HG03060 (cell line): ENCODE measurements around the gene DRC3.

Source experiments
- ATAC-seq: cut with Tn5 transposase; IDR thresholded peaks from one replicate; pipeline ENCODE4 v1.9.1; 2021; ENCODE audit warnings: low read depth, moderate number of reproducible peaks; ENCODE audit not compliant: unreplicated experiment

The DRC3 gene, protein sequence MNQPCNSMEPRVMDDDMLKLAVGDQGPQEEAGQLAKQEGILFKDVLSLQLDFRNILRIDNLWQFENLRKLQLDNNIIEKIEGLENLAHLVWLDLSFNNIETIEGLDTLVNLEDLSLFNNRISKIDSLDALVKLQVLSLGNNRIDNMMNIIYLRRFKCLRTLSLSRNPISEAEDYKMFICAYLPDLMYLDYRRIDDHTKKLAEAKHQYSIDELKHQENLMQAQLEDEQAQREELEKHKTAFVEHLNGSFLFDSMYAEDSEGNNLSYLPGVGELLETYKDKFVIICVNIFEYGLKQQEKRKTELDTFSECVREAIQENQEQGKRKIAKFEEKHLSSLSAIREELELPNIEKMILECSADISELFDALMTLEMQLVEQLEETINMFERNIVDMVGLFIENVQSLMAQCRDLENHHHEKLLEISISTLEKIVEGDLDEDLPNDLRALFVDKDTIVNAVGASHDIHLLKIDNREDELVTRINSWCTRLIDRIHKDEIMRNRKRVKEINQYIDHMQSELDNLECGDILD

GRCh38 chr17:17972126-17972951 is at the start of gene DRC3, which contains the start of gene TOM1L2:
DRC3 (plus strand) TSS chr17:17972862; CDS start chr17:17977599, 4,737 bp downstream.
TOM1L2 (minus strand) TSS chr17:17972400; CDS start chr17:17972313, 87 bp downstream.
- peak; percentile 94 for ATAC-seq

- ATAC-seq: no peak
Observed at GRCh38 chr17:17924131-17924856, 48.4 kb upstream of the DRC3 start.

- no peak for ATAC-seq
Observed at GRCh38 chr17:17924857-17925250, 47.8 kb upstream of the DRC3 start.

DNA sequence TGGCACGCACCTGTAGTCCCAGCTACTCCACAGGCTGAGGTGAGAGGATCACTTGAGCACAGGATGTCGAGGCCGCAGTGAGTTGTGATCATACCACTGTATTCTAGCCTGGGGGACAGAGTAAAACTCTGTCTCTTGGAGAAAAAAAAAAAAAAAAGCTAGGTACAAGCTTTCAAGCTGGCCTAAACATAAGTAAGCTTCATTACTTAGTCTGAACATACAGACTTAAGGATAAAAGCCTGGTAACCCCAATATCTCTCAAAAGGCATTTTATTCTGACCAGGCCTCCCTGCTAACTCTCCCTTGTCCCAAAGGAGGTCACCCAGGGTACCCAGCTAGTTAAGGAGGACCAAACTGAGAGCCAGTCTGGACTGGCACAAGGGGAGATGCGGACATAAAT is 46.6 kb upstream of the DRC3 start:
- no peak for ATAC-seq

GRCh38 chr17:17926840-17927449 is 45.7 kb upstream of the DRC3 start:
- no peak for ATAC-seq

- ATAC-seq: no peak
Observed at GRCh38 chr17:17928398-17929287, 44.0 kb upstream of the DRC3 start.

DNA sequence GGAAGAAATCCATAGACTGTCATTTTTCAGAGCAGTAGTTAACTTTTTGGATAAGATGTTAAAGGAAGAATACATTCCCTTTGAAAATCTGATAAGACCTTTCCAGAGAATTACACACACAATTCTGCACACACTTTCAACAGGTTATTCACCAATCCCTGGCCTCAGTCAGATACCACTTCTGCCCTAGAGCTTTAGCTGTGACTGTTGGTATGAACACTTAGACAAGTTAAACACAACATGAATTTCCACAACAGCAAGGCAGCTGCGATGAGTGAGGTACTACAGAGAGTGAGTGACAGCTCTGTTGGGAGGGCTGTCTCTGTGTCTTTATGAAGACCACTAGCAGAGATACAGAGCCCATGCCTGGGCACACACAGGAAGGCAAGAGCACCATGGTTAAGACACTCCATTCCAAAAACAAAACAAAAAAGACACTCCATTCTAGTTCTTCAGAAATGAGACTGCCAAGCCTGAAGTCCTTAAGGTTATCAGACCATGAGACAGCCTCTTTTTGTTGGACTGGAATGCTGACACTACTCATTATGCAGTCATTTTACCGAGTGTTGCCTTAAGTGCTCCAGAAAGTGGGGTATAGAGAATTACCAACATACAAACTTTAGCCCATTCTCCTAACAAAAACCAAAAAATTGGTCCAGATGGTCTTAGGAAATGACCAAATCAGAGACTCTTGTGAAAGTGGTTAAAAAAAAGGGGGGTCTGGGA is 42.8 kb upstream of the DRC3 start:
- ATAC-seq: no peak

- ATAC-seq: no peak
Observed at GRCh38 chr17:17930674-17931073, 42.0 kb upstream of the DRC3 start.

DNA sequence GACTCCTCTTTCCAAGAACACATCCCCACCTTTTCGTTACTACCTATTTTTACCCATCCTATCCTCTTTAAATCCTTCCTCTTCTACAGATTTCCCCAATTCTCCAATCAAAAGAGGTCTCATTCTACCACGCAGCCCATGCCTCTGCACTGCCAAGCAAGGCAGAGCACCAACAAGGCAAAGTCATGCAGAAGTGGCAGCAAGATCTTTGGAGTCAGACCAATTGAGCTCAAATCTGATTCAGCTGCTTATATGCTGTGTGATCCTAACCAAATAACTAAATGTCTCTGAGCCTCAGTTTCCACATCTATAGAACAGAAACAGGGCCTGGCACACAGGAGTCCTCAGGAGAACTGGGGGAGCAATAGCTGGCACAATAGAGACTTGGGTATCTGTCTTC is 41.5 kb upstream of the DRC3 start:
- no peak for ATAC-seq

DNA sequence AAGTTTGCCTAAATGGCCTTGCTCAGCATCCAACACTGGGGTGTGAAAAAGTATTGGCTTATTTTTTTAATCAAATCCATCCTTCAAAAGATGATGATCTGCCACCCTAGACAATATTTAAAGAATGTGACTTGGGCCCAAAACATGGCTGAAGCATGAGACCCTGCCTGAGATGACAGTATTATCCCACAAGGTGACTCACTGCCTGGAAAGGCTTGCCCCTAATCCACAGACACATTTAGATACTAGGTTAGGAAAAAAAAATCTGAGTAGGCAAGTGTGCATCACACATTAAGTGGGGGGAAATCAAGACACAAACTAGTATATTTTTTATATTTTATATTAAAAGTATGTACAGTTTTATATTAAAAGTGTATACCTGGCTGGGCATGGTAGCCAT is 38.9 kb upstream of the DRC3 start:
- no peak for ATAC-seq

DNA sequence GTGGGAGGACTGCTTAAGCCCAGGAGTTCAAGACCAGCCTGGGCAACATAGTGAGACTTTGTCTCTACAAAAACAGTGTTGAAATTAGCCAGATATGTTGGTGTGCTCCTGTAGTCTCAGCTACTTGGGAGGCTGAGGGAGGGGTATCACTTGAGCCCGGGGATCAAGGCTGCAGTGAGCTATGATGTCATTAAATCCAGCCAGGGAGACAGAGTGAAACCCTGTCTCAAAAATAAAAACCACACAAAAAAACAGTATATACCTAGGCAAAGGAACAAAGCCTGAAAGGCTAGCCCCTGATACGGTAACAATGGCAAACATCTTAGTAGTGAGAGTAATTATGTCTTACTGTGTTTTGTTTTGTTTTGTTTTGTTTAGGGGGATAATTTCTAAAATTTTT is 38.4 kb upstream of the DRC3 start:
- no peak for ATAC-seq

GRCh38 chr17:17934806-17935205 is 37.9 kb upstream of the DRC3 start:
- no peak for ATAC-seq

DNA sequence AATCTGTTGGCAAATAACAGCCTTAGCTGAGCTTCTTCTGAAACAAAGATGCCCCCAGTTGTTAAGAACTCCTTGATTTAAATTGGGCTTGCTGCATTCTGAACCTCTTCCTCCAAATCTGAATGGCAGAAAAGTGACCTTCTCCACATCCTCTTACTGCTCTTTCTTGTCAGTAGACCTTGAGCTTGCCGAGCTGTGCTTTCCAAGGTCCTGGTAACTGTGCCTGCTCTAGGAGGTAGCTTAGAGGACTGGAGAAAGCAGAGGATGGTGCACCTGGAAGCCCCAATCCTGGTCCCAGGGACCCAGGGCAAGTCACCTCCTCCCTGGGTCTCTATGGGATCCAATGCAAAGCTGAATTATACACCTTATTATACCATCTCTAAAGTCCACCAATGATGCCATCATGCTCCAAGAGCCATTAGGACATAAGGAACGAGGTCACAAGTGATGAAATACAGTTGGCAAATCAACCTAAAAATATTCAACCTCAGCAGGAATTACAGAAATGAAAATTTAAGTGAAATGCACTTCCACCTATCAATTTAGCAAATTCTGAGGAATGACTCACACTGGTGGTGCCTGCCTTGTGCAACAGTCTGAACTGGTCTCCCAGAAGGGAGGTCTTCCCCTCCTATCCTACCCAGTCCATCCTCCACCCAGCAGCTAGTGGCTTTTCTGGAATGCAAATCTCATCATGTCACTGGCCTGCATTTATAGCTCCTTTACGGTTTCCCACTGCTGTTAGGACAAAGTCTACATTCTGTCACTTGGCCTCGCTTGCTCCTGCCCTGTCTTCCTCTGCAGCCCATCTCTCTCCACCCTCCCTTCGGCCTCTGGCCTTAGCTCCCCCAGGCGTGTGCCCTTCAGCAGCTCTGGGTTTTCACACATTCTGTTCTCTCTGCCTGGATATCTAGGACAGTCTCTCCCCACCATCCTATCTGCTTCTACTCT is 37.1 kb upstream of the DRC3 start:
- ATAC-seq: no peak

GRCh38 chr17:17937201-17937853 is 35.3 kb upstream of the DRC3 start:
- ATAC-seq: no peak

DNA sequence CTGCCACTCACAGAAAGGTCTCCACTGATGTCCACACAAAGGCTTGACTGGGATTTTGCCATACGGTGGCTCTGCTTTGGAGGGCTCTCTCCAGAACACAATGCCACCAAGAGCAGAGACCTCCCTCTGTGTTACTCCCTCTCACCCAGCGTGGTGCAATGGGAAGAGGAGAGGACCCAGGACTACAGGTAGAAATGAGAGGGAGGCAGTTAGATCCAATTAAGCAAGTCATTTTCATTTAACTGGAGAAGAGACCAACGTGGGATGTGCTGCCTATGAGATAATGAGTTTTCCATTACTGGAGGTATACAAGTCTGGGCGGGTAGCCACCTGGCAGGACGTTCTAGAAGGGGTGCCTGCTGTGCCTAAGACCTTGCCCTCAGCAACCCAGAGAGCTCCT is 34.7 kb upstream of the DRC3 start:
- ATAC-seq: no peak

- no peak for ATAC-seq
Observed at GRCh38 chr17:17938388-17939107, 34.1 kb upstream of the DRC3 start.
